ENCODE results near the gene APP.

The APP gene

GRCh38 chr21:26157801-26158200, 12.8 kb downstream of the APP start:
- no peak for DNase-seq (ENCODE audit: low read depth in 1 of 2, low spot score in 1 of 2)
- Histone ChIP-seq H3K27ac (replicated peaks) (peak overlapping the region; percentile 29), H3K27me3 (ENCODE audit: insufficient read depth, poor library complexity, severe bottlenecking) (no peaks in the 10 kb centered on the region), H3K4me3 (replicated peaks; ENCODE audit: insufficient read depth, low read length) (no peak overlapping the region)
- TF ChIP-seq SPI1 (IDR thresholded peaks at IDR 0.05; ENCODE audit: borderline replicate concordance, low read depth) (peak; percentile 69), CTCF (IDR thresholded peaks at IDR 0.05; ENCODE audit: insufficient read depth, low read length) (no peak)

- Histone ChIP-seq H3K27ac (replicated peaks) (no peak overlapping the region), H3K4me3 (replicated peaks; ENCODE audit: insufficient read depth, low read length) (no peak overlapping the region), H3K27me3 (ENCODE audit: insufficient read depth, poor library complexity, severe bottlenecking) (no peaks in the 10 kb centered on the region)
- no peak for DNase-seq (ENCODE audit: low read depth in 1 of 2, low spot score in 1 of 2)
- TF ChIP-seq CTCF (IDR thresholded peaks at IDR 0.05; ENCODE audit: insufficient read depth, low read length) (no peak), GABPA (IDR thresholded peaks at IDR 0.05; ENCODE audit: low read depth) (no peak), SPI1 (IDR thresholded peaks at IDR 0.05; ENCODE audit: borderline replicate concordance, low read depth) (no peak), REST (IDR thresholded peaks at IDR 0.05; ENCODE audit: insufficient replicate concordance, low read depth) (no peak), POLR2AphosphoS5 (IDR thresholded peaks at IDR 0.05; ENCODE audit: low read depth) (no peak)
Observed at GRCh38 chr21:26154753-26155152, 15.8 kb downstream of the APP start.

- H3K27ac ChIP-seq (replicated peaks), result no peak overlapping the region
- TF ChIP-seq REST (IDR thresholded peaks at IDR 0.05; ENCODE audit: insufficient replicate concordance, low read depth) (no peak), GABPA (IDR thresholded peaks at IDR 0.05; ENCODE audit: low read depth) (no peak), SPI1 (IDR thresholded peaks at IDR 0.05; ENCODE audit: borderline replicate concordance, low read depth) (no peak)
- DNase-seq (ENCODE audit: low read depth in 1 of 2, low spot score in 1 of 2), result no peak
Observed at GRCh38 chr21:26153758-26154157, 16.8 kb downstream of the APP start.

GRCh38 chr21:26148840-26149354, 21.7 kb downstream of the APP start:
- DNase-seq (ENCODE audit: low read depth in 1 of 2, low spot score in 1 of 2), result no peak
- no peak for TF ChIP-seq POLR2AphosphoS5 (IDR thresholded peaks at IDR 0.05; ENCODE audit: low read depth)
- no peak for TF ChIP-seq REST (IDR thresholded peaks at IDR 0.05; ENCODE audit: insufficient replicate concordance, low read depth)
- TF ChIP-seq SPI1 (IDR thresholded peaks at IDR 0.05; ENCODE audit: borderline replicate concordance, low read depth), result no peak
- TF ChIP-seq GABPA (IDR thresholded peaks at IDR 0.05; ENCODE audit: low read depth), result no peak
- no peak for TF ChIP-seq CTCF (IDR thresholded peaks at IDR 0.05; ENCODE audit: insufficient read depth, low read length)
- H3K27me3 ChIP-seq (ENCODE audit: insufficient read depth, poor library complexity, severe bottlenecking), result no peaks in the 10 kb centered on the region
- no peak overlapping the region for H3K4me3 ChIP-seq (replicated peaks; ENCODE audit: insufficient read depth, low read length)
- H3K27ac ChIP-seq (replicated peaks), result no peak overlapping the region

More at GRCh38 chr21:26153758-26154157, 16.8 kb downstream of the APP start:
- Histone ChIP-seq H3K27me3 (ENCODE audit: insufficient read depth, poor library complexity, severe bottlenecking) (no peaks in the 10 kb centered on the region), H3K4me3 (replicated peaks; ENCODE audit: insufficient read depth, low read length) (no peak overlapping the region)
